ENCODE measurements around the gene NUTM2F.
"Not testable (repeated sequence)": the region's sequence is repeated elsewhere in the genome, so short reads cannot be mapped to it uniquely, and the experiment has no call there.

NUTM2F gene, protein sequence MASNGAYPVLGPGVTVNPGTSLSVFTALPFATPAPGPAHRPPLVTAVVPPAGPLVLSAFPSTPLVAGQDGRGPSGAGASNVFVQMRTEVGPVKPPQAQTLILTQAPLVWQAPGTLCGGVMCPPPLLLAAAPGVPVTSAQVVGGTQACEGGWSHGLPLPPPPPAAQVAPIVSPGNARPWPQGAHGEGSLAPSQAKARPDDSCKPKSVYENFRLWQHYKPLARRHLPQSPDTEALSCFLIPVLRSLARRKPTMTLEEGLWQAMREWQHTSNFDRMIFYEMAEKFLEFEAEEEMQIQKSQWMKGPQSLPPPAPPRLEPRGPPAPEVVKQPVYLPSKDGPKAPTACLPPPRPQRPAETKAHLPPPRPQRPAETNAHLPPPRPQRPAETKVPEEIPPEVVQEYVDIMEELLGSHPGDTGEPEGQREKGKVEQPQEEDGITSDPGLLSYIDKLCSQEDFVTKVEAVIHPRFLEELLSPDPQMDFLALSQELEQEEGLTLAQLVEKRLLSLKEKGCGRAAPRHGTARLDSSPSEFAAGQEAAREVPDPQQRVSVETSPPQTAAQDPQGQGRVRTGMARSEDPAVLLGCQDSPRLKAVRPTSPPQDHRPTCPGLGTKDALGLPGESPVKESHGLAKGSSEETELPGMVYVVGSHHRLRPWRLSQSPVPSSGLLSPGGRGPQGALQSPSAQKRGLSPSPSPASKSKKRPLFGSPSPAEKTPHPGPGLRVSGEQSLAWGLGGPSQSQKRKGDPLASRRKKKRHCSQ

DNA sequence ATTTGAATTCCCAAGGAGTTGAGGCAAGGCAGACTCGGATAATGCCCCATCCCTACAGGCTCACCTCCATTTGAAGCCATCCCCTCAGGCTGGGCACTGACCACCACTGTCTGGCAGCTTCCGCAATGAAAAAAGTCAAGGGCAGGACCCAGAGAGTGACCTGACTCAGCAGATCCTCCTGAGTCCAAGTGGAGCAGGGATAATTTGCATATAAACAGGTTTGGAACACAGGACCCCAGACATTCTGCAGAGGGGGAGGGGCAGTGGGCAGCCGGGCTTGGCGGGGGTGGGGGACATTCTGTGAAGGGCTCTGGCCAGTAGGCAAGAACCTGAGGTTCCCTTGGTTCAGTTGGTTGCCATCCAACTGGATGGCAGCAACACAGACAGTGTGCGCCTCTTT, at the start of gene NUTM2F:
TSS of gene NUTM2F (minus strand) at position 101 of the 400 bp plus-strand sequence. CDS start at position 80, 21 bp downstream.
- not testable (repeated sequence) for H3K4me3 ChIP-seq (ENCODE audit: control insufficient read depth, low read depth, low read length); DNase-seq (ENCODE audit: low read depth)

DNA sequence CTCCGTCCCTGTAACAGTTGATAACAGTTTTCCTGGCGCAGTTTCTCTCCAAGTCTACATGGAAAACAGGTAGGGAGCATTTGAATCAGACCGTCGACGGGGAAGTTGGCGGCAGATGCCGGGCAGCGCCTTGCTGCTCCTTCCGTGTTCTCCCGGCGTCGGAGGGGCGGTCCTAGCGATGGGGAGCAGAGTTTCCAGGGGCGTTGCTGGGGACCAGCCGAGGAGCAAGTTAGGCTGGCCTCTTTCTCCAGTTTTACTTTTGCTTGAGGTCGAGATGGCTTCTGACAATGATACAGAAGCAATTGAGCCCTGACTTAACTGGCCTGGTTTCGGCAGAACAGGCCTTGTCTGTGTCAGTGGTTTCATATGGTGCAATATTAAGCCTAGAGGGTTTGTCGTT, 46.8 kb upstream of the NUTM2F start:
- DNase-seq (ENCODE audit: low read depth): not testable (repeated sequence)
- peak overlapping the region; percentile 41 for H3K4me3 ChIP-seq (ENCODE audit: control insufficient read depth, low read depth, low read length)

DNA sequence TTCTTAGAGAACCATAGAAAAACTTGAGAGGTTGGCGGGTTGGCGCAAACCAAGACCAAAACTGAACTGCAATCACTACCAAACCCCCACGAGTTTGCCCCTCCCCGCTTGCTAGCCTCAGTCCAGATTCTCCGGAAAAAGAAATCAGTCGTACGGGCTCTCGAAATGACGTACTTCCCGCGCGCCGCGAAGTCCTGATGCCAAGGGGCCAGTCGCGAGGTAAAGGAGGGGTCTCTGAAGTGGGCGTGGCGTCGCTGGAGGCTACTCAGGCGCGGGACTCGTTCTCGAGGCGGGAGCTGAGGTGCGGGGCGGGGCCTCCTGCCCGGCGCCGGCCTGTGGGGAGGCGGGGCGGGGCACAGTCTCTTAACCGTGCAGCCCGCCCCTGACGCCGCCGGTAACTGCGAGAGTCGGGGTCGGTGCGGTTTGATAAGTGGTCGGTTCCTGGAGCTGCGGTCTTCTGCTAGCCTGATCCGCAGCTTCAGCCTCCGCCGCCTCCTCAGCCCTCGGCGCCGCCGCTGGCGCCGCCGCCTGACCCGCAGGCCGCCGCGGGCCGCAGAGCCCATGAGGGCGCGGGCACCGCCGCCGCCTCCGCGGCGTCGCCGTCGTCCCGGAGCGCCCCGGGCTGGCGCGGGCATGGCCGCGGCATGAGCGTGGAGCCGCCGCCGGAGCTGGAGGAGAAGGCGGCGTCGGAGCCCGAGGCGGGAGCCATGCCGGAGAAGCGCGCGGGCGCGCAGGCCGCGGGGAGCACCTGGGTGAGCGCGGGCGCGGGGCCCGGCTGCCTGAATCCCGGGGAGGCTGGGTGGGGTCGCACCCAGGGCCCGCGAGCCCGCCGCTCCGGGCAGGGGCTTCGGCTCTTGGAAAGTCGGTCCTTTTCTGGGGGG, 46.0 kb upstream of the NUTM2F start:
- peak; percentile 34 for DNase-seq (ENCODE audit: low read depth)
- peak overlapping the region; percentile 51 for H3K4me3 ChIP-seq (ENCODE audit: control insufficient read depth, low read depth, low read length)

DNA sequence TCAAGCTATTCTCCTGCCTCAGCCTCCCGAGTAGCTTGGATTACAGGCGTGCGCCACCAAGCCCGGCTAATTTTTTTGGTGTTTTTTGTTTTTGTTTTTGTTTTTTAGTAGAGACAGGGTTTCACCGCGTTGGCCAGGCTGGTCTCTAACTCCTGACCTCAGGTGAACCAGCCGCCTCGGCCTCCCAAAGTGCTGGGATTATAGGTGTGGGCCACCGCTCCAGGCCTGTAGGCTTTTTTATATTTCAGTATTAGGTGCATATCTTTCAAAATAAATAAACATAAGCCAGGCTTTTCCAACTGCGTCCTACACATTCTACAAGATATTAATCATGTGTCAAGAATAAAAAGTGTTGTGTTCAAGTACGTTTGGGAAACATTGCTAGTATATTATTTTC, 45.3 kb upstream of the NUTM2F start:
- DNase-seq (ENCODE audit: low read depth): not testable (repeated sequence)
- H3K4me3 ChIP-seq (ENCODE audit: control insufficient read depth, low read depth, low read length): peak overlapping the region; percentile 51

DNA sequence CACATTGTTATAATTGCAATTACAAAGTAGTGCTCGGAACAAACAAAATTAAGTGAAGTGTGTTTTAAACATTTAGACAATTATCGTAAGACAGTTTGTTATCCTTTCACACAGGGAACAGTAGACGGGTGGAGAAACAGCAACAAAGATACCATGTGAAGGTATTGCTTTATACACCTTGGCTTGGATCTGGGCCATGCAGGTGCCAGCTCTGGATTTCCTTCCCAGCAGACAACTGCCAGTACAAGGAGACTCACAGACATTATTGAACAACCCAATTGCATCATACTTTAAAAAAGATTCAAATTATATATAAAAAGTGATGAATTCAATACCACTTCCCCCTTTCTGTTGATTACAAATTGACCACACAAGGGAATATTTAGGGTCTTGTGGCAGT, 41.8 kb upstream of the NUTM2F start:
- H3K4me3 ChIP-seq (ENCODE audit: control insufficient read depth, low read depth, low read length); DNase-seq (ENCODE audit: low read depth): not testable (repeated sequence)

DNA sequence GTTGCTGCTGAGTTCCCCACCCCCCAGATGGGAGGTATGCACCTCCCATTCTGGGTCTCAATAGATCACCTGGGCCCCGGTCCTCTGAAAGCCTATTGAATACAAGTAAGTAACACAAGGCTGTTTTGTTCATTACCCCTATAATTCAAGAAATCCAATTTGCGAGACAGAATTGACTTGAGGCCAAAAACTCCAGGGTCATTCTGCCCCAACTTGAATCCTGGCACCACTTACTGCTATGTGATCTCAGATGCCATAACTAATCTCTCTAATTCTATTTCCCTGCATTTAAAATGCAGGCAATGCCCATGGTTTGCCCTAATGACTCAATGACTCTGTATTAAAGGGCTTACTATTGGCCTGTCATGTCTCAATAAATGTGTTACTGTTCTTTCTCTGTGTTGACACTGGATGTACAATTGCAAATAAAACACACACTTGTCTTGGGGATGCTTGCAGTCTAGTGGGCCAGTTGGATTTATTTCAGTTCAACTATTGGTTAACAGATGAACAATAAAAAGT, 35.7 kb upstream of the NUTM2F start:
- H3K4me3 ChIP-seq (ENCODE audit: control insufficient read depth, low read depth, low read length); DNase-seq (ENCODE audit: low read depth): not testable (repeated sequence)

DNA sequence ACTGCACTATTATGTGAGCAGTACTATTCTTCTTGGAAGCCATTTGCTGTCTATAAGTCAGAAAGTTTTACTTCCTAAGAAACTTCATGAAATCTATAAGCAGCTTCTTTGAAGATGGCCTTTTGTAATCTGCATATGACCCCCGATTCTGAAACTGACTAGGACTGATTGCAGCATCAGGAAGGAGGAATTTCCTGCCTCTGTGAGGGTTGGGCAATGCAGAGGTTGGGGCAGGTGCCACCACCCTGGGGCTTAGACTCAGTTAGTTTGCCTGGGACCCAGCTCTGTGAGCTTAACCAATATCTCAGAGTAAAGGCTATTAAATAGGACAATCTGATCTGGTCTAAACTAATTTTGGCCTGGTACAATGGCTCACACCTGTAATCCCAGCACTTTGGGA, 28.7 kb upstream of the NUTM2F start:
- not testable (repeated sequence) for H3K4me3 ChIP-seq (ENCODE audit: control insufficient read depth, low read depth, low read length)

DNA sequence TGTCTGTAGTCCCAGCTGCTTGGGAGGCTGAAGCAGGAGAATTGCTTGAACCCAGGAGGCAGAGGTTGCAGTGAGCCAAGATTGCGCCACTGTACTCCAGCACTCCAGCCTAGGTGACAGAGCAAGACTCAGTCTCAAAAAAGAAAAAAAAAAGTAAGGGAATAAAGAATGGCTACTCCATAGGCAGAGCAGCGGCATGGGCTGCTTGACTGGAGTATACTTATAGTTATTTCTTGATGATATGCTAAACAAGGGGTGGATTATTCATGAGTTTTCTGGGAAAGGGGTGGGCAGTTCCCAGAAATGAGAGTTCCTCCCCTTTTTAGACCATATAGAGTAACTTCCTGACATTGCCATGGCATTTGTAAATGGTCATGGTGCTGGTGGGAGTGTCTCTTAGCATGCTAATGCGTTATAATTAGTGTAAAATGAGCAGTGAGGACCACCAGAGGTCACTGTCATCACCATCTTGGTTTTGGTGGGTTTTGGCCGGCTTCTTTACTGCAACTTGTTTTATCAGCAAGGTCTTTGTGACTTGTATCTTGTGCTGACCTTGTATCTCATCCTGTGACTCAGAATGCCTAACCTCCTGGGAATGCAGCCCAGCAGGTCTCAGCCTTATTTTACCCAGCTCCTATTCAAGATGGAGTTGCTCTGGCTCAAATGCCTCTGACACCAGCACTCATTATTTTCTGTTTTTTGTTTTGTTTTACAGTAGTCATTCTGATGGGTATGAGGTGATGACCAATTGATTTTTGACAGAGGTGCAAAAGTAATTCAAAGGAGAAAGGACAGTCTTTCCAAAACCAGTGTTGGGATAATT, 23.7 kb upstream of the NUTM2F start:
- DNase-seq (ENCODE audit: low read depth); H3K4me3 ChIP-seq (ENCODE audit: control insufficient read depth, low read depth, low read length): not testable (repeated sequence)

More for the DNA sequence above, 28.7 kb upstream of the NUTM2F start:
- DNase-seq (ENCODE audit: low read depth): not testable (repeated sequence)

DNA sequence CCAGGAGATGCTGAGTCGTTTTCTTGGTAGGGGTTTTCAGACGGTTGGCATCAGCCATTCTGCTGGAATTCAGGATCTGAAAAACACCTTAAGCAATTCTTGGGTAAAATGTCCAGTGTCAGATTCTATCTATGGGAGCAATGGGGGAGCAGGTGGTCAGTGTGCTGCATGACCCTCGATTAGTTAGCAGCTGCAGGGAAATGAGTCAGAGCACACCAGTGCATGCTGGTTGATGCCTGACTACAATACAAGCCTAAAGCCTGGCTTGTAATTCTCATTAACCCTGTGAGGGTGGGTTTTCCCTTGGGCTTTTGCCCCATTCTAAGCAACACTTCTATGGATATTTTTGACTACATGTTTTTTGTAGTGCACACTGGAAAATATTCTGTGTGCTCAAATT, 20.3 kb upstream of the NUTM2F start:
- DNase-seq (ENCODE audit: low read depth); H3K4me3 ChIP-seq (ENCODE audit: control insufficient read depth, low read depth, low read length): not testable (repeated sequence)

DNA sequence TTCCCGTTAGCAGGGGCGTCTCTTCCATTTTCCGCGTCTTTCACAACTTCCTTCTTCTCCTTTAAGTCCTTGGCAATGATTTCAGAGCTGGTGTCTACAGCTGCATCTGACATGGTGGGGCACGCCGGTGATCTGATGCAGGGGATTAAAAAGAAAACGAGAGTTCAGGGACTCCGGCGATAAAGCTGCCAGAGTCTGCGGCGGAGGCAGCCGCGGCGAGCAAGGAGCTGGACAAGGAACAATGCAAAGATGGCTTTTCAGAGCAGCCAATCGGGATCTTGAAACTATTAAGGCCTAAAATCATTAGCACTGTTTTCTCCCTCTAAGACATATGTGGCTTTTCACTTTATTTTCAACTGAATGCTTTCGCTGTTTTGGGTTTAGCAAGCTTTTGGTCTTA, 19.0 kb upstream of the NUTM2F start:
- not testable (repeated sequence) for DNase-seq (ENCODE audit: low read depth); H3K4me3 ChIP-seq (ENCODE audit: control insufficient read depth, low read depth, low read length)

DNA sequence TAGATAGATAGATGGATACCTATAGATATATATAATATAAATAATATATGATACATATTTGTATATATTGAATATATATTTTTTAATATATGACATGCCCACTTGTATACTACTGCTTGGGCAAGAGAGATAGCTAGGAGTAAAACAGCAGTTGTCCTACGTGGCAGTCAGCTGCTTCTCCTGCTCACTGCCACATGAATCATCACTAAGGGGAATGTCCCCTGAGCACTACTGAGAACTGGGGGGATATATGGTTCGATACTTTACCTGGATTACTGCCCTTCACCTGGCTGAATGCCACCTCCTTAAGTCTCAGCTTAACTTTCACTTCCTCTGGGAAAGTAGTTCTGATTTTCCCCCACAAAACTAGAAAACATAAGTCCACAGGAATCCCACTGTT, 13.3 kb upstream of the NUTM2F start:
- DNase-seq (ENCODE audit: low read depth); H3K4me3 ChIP-seq (ENCODE audit: control insufficient read depth, low read depth, low read length): not testable (repeated sequence)

DNA sequence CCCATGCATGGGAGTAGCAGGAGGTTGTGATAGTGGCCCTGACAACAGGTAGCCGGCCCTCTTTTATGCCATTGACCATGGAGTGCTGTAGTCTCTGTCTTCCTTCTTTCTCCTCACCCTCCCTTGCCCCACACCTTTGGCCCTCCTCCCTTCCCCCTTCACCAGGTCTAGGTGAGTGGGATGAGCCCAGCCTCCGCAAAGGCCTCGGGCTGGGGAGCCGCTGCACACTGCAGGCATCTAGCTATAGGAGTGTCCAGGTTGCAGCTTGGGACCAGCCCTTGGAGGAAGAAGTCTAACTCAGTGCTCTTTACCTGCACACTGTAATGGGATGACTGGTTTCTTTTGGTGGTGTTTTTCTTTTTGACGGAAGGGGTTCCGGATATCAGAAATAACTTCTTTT, 12.3 kb upstream of the NUTM2F start:
- DNase-seq (ENCODE audit: low read depth); H3K4me3 ChIP-seq (ENCODE audit: control insufficient read depth, low read depth, low read length): not testable (repeated sequence)

DNA sequence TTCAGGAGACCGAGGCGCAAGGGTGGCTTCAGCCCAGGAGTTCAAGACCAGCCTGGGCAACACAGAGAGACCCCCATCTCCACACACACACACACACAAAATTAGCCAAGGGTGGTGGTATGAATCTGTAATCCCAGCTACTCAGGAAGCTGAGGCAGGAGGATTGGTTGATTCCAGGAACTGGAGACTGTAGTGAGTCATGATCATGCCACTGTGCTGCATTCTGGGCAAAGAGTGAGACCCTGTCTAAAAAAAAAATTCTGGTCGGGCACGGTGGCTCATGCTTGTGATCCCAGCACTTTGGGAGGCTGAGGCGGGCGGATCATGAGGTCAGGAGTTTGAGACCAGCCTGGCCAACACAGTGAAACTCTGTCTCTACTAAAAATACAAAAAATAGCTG, 11.2 kb upstream of the NUTM2F start:
- not testable (repeated sequence) for H3K4me3 ChIP-seq (ENCODE audit: control insufficient read depth, low read depth, low read length); DNase-seq (ENCODE audit: low read depth)

DNA sequence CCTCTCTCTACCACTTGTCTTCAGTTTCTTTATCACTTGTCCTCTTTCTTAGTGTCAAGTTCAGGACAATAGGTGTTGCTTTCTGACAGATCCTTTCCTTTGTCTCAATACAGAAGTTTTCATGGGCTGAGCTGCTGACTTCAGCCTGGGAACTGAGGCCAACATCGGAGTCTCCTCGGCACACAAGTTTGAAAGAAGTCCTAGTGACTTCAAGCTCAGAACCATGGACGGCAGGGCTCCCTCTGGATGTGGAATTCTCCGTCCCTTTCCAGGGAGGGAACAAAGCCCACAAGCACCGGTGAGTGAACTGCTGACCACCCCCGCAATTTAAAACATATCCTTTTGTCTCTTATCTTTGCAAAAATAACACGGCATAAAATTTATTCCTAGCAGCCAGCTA, 10.3 kb upstream of the NUTM2F start:
- H3K4me3 ChIP-seq (ENCODE audit: control insufficient read depth, low read depth, low read length); DNase-seq (ENCODE audit: low read depth): not testable (repeated sequence)

DNA sequence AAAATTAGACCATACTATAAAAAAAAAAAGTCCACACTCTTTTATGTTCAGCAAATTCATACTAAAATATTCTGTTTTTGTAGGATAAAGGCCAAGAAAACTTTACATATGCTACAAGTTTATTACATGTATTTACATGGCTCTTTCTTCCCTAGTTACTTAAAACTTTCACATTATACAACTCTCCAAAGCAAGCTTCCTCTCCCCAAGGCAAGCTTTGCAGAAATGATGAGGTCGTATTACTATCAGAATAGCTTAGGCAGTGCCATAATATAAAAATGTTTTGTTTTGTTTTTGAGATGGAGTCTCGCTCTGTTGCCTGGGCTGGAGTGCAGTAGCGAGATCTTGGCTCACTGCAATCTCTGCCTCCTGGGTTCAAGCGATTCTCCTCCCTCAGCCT, 8.0 kb upstream of the NUTM2F start:
- DNase-seq (ENCODE audit: low read depth); H3K4me3 ChIP-seq (ENCODE audit: control insufficient read depth, low read depth, low read length): not testable (repeated sequence)

DNA sequence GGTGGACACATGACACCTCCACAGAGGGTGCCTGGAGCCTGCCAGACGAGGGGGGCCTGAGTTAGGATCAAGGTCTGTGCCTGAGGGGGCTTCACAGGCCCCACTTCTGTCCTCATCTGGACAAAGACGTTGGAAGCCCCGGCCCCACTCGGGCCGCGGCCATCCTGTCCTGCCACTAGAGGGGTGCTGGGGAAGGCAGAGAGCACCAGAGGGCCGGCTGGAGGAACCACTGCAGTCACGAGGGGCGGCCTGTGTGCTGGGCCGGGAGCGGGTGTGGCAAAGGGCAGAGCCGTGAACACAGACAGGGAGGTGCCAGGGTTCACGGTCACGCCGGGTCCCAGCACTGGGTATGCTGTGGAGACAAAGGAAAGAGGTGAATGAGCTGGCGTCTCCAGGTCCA, 2.9 kb downstream of the NUTM2F start:
- not testable (repeated sequence) for DNase-seq (ENCODE audit: low read depth); H3K4me3 ChIP-seq (ENCODE audit: control insufficient read depth, low read depth, low read length)

DNA sequence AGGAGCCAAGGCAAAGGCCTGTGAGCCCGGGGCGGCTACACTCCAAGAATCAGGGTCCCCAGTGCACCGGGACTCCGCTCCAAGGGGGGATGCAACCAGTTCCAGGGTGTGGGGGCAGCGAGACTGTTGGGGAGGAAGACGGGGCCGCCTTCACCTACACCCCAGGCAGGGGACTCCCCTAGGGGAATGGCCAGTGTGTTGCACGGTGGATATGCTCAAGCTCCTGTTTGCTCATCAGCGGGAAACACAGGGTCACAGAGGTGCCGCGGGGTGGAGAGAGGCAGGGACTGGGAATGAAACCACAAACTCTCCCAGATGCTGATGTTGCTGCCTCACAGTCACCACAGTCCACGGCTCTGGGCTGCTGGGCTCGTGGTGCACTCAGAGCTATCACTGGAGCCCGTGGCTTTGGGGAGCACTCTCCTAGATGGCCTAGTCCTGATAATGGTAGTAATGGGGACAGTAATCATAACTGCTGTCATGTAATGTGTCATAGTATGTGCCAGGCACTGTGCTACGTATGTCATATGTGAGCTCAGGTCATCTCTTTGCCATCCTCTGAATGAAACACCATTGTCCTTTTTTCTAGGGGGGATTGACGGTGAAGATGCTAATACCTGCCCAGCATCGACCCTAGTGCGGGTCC, 5.2 kb downstream of the NUTM2F start:
- DNase-seq (ENCODE audit: low read depth); H3K4me3 ChIP-seq (ENCODE audit: control insufficient read depth, low read depth, low read length): not testable (repeated sequence)
